Activated T-cell treated with anti-CD3 and anti-CD28 coated beads for 1 hour (primary cell): ENCODE data around the gene STK38.
"Not testable (repeated sequence)": the region's sequence is repeated elsewhere in the genome, so short reads cannot be mapped to it uniquely, and the experiment has no call there.

Experiments
- DNase-seq: peaks from one replicate; pipeline ENCODE4 v3.0.0-alpha.2; 2020; ENCODE audit warnings: low read depth

The STK38 gene

DNA sequence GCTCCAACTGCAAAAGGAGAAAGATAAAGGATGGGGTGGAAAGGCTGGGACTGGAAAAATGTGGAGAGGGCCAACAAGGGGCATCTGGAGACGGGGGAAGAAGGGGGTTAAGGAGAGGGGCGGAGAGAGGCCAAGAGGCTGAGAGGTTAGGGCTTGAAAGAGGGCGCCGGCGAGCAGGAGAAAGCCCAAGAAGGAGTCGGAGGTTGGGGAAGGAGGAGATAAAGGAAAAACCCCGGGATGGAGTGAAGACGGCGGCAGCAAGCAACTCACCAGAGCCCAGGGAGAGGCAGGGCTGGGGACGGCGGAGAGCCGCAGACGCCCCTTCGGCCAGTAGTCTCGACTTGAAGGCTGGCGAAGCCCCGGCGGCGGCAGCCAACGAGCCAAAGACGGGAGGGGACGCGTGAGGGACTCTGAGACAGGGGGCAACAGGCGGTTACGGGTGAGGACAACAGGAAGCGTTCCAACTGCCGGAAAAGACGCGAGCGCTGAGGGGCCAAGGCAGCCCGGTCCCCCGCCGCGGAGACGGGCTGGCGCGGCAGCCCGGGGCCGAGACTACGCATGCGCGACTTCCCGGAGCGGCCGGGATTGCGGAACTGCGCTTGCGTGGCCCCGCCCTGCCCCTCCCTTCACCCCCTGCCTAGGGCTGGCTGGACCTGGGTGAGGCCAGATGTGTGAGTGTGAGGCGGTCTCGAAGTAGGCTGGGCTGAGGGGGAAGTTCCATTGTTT is at the start of gene STK38:
Gene STK38 (minus strand): TSS at position 560 of the 726 bp plus-strand sequence. CDS start 7,277 bp downstream, outside the sequence.
- peak; percentile 91 for DNase-seq

DNA sequence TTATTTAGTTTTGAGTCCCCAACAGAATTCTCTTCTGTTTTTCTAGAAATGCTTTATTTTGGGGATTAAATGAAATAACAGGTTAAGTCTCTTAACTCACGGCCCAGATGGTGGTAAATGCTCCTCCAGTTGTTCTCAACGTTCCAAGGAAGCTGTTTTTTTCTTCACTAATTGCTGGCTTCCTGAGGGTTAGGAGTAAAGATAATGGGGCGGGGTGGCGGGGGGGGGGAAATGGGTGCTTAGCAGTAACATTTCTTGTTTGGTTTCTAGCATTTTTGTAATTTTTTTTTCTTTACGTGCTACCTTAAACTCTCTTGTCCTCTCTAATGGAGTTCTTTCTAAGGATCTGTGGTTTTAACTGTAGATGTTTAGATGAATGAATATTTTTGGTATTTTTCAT is 49.1 kb upstream of the STK38 start:
- no peak for DNase-seq

DNA sequence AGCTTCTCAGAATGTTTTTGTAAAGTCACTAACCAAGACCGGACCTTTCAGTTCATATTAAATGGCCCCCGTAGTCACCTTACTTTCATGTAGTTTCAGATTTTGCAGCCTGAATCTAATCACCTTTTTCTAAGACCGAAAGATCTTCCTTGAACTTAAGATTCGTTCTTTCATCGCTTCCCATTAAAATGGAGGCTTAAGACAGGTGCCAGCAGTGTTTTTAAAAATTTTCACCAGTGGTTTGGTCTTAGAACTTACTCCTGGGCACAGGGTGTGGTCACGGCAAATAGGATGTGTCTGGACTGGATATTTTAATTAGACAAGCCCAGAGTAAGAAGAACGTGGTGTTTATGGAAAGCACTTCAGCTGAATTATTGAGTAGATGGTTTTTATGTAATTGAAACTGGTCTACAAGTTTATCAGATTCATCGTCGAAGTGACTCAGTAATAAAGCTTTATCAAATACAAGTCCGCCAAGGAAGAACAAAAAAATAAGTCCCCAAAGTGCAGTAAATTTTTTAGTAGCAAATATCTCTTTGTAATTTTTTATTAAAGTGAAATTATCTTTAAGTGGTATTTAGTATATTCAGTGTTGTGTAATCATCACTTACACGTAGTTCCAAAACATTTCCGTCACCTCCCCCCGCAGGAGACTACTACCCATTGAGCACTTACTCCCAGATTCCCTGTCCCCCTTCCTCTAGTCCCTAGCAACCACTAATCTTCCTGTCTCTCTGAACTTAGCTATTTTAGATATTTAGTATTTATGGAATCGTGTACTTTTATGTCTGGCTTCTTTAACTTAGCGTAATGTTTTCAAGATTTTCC is 47.8 kb upstream of the STK38 start:
- no peak for DNase-seq

DNA sequence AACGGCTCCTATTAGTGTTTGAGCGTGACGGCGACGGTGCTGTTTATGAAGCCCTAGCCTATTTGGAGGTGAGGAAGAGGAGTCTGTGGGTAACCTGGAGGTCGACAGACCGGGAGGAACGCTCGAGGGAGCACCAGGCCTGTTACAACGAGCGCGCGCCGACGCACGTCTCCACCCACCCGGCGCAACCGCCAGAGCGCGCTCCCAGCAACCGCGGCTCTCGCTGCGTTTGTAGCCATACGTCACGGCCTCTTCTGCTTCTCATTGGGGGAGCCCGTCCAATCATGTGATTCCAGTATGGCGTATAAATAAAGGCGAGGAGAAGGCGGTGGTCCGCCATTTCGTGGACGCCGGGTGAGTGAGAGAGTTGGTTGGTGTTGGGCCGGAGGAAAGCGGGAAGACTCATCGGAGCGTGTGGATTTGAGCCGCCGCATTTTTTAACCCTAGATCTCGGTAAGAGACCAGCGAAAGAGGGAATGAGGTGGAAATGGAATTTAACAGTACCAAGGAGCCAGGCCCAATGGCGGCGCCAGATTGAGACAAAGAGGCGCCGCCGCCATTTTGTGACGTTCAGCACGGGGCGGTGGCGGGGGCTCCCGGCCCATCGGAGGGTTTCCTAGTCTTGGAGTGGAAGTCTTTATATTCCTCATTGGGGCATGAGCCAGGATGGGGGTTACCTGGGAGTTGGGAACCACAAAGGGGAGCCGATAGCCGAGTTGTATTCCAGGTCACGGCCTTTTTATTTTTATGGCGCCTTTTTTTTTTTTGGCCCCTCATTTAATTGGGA is 46.9 kb upstream of the STK38 start, which contains the start of gene SRSF3:
Gene SRSF3 (plus strand): TSS at position 334 of the 787 bp plus-strand sequence. CDS start 2,401 bp downstream, outside the sequence.
- peak; percentile 88 for DNase-seq

GRCh38 chr6:36593569-36594028 is 46.3 kb upstream of the STK38 start:
- peak; percentile 31 for DNase-seq

DNA sequence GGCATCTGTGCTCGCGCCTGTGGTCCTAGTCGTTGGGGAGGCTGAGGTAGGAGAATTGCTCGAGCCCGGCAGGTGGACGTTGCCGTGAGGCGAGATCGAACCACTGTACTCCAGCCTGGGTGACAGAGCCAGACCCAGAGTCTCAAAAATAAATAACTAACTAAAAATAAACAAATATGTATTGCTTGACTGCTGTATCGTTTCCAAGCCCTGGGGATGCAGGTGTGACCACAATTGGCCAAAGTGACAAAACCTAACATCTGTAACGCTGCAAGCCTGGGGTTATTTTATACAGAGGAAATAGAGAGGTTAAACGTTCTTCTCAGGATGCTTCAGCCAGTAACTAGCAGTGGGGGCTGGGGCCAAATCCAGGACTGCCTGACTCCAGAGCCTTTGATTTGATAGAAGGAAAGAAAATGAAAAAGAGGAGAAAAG is 45.0 kb upstream of the STK38 start:
- DNase-seq: no peak

DNA sequence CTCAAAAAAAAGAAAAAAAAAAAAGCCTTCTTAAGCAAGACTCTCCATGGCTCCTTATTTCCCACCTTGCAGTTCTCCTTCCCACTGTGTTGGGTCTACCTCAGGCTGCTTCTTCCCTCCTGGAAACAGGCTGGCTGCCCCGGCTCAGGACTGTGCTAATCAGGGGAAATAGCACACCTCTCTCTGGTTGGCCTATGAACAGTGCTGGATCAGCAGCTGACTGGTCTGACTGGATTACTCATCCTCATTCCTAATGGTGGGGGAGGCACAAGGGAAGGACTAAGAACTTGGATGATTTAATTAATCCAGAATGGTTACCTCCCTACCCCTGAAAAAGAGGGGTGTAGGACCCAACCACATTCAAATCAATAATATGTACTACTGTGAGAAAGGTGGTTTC is 43.0 kb upstream of the STK38 start:
- DNase-seq: no peak

- not testable (repeated sequence) for DNase-seq
These were observed 41.7 kb upstream of the STK38 start for GRCh38 chr6:36589025-36589400.

DNA sequence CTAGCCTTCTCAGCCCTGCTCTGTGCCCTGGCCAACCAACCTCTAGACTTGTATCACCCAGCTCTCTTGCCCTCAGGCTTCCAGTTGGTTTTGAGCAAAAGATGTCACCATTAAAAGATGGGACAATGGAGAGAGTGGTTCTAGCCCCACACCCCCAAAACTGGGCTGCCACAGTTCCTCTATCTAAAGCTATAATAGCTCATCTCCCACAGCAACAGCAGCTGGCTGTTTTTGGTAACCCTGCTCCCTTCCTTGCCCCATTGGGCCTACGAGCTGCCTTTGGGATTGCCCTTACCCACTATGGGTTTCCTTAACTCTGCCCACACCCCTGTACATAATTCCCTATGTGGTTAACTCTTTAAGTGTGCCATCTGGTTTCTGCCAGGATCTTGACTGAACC is 39.3 kb upstream of the STK38 start:
- no peak for DNase-seq

GRCh38 chr6:36581716-36582115 is 34.4 kb upstream of the STK38 start:
- no peak for DNase-seq

GRCh38 chr6:36580184-36580526 is 32.9 kb upstream of the STK38 start:
- DNase-seq: no peak

DNA sequence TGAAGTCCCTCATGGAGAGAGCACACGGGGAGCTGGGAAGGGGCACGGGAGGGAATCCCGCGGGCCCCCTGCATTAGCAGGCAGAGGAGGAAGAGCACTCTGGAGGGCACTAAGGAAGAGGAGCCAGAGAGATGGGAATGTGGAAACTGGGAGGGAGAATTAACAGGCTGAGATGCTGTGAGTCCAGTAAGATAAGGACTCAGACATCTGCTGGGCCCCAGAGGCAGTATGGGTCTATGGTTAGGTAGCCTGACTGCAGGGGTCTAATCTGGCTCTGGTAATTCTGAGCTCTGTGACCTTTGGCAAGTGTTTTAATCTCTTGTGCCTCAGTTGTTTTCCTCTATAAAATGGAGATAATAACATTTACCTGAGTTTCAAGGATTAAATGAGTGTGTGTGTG is 31.2 kb upstream of the STK38 start:
- DNase-seq: no peak

GRCh38 chr6:36578030-36578429 is 30.8 kb upstream of the STK38 start:
- DNase-seq: no peak

DNA sequence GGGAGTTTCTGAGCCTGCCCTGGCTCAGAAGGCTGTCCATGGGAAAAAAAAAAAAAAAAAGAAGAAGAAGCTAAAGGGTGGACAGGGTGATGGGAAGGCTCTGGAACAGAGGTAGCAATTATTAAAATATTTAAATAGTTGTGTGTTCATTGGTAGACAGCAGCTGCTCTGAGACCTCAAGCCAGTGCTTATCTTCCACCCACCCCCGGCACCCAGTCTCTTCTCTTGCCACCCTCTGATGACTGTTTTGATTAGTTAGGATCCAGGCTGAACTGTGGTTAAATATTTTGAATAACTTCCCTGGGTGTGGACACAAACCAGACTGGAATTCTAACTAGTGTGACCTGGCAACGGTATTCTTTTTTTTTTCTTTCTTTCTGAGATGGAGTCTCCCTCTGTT is 30.0 kb upstream of the STK38 start:
- DNase-seq: no peak

GRCh38 chr6:36576578-36576977 is 29.3 kb upstream of the STK38 start:
- no peak for DNase-seq

GRCh38 chr6:36574679-36575078 is 27.4 kb upstream of the STK38 start:
- DNase-seq: no peak

GRCh38 chr6:36572353-36573311 is 25.4 kb upstream of the STK38 start:
- not testable (repeated sequence) for DNase-seq

- no peak for DNase-seq
These were observed 24.1 kb upstream of the STK38 start for GRCh38 chr6:36571122-36572043.

- DNase-seq: no peak
These were observed 23.0 kb upstream of the STK38 start for GRCh38 chr6:36570264-36570663.

- DNase-seq: no peak
These were observed 19.2 kb upstream of the STK38 start for GRCh38 chr6:36566418-36566905.
